GM21737 (cell line): ENCODE data around the gene ZIC5.

Experiments
- ATAC-seq: cut with Tn5 transposase; IDR thresholded peaks from one replicate; pipeline ENCODE4 v1.9.1; 2021; ENCODE audit warnings: mild to moderate bottlenecking, moderate library complexity; ENCODE audit not compliant: unreplicated experiment

The ZIC5 gene

DNA sequence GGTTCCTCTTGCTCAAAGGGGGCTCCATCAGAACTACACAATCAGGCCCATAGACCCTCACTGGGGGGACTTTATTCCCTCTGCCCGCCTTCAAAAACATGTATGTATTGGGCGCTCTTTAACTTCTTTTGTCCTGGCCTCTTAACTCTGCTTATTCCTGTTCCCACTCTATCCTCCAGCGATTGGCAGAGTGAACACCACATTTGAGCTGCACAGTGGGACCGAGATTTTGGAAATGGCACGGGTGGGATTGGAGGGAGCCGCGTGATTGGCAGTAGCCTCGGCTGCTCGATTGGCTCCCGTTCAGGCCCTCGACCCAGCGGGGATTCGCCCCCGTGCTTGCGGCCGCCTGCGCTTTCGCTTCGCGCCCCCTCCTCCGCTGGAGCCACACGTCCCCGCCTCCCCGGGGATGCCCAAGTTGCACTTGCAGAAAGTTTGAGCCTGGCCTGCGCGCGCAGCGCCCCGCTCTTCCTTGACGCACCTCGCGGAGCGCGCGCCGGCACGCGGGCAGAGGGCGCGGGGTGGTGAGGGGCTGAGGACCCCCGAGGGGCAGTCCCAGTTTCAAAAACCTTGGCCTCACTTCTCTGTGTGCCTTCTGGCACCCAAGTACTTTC is at the start of gene ZIC5:
Gene ZIC5, minus strand, starts transcription at position 192 of the 614 bp plus-strand sequence. Its CDS starts 164 bp downstream, at position 28.
- no peak for ATAC-seq

DNA sequence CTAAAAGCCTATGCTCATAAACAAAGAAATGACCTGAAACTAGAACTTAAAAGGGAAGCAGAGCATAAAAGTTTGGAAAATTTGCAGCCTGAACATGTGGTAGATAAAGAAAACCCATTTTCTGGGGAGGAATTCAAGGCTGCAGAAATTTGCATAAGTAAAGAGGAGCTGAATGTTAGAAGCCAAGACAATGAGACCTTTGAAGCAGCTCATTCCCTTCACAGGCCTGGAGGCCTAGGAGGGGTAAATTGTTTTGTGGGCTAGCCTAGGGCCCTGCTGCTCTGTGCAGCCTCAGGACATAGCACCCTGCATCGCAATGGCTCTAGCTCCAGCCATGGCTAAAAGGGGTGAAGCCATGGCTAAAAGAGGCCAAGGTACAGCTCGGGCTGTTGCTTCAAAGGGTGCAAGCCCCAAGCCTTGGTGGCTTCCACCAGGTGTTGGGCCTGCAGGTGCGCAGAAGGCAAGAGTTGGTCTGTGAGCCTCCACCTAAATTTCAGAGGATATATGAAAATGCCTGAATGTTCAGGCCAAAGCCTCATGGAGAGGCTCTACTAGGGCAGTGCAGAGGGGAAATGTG is 48.3 kb upstream of the ZIC5 start:
- ATAC-seq, result no peak

DNA sequence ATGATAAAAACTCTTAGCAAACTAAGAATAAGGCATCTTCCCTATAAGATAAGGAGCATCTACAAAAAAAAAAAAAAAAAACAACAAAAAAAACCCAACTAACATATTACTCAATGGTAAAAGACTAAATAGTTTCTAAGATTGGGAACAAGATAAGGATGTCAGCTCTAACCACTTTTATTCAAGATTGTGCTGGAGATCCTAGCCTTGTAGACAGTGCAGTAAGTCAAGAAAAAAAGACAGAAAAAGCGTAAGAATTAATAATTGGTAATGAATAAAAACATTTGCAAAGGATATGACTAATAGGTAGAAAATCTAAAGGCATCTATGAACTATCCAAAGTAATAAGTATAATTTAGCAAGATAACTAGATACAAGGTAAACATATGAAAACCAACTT is 43.1 kb upstream of the ZIC5 start:
- no peak for ATAC-seq

DNA sequence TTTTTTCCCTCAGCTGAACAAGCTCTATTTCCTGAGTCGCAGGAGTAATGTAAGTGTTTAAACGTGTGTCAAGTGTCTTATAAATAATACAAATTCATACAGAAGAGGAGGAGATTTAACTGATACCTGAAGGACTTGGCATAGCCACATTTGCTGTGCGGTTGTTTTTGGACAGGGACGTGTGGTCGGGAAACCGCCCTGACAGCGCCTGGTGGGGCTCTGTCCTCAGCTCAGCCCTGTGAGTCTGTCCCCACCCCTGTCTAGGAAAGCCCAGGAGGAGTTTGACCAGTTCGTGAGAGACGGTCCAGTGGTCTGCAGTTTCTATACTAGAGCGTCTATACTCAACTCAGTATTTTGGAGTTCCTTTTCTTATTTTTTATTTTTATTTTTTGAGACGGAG is 26.7 kb upstream of the ZIC5 start:
- no peak for ATAC-seq

DNA sequence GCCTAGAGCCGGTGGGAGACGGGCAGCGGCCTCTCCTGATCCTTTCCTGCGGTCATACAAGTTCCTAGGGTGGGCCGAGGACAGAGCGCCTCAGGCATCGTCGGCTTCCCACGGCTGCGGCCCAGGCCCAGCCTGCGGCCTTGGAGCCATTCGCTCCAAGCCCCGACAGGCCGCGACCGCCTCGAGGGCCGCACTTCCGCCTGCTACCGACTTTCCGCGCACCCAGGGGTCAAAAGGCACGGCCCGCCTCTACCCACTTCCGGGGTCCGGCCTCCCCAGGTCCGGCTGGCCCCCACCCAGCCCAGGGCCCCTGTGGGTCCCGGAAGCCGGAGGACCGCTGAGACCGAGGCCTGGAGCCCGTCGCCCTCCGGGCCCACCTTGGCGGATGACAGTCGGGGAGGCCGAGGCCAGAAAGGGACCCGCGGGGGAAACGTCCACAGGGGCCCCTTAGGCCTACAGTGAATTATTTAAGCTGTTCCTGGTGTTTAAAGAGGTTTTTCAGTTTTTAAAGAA is 26.2 kb upstream of the ZIC5 start:
- ATAC-seq, result no peak

DNA sequence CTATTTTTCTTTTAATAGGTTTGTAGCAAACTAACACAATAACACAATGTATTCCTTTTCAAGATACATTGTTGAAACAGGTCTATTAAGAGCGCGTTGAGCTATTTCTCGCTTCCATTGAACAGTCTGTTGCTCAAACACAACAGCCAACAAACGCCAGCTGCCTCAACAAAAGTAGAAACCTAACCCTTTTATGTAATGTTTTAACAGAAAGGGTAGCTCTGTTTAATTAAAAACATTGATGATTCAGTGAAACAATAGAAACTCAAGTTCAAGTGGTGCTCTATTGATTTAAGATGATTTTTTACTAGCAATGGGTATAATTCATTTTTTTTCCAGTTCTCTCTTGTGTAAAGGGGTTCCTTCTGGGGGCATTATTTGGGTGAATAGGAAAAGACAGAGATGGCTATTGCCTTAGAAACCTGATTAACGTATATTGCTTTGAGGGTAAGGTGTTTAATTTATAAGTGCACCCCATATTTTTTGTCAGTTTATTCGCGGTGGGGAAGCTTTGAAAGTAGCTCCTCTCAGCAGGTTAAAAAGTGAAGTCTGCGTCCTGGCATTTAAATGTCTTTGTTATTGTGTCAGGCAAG is 24.9 kb upstream of the ZIC5 start:
- no peak for ATAC-seq

DNA sequence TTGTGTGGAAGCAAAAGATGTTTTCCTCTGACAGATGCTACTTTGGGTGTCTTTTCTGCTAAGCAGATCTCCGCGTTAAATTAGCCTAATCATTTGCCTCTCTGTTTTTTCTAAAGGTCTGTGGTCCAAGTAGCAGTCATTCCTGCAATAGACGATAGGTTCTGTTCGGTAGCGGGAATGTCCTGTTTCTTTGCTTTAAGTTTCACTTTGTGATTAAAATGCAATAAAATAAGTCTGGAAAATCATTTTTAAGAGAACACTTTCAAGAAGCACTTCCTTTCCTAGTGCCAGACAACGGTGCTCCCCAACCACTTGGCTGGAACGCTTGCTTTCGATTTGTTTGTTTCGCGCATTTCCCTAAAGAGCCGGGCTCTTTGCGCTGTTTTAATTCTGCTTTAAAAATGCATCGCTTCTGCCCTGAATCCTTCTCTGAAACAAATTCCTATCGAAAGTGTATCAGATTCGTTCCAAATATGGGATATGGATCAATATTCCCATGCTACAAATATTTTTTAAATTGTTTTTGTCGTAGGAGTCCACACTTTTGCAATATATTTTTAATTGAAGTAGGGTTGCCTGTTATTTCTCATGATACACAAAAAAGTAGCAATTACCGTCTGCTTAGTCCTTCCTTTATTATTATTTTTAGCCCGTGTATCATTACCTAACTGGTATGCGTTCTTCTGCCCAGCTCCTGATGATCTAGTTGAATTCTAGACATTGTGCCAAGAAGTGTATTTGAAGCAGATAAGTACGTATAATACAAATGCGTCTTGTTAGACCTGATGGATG is 24.2 kb upstream of the ZIC5 start:
- ATAC-seq, result no peak

DNA sequence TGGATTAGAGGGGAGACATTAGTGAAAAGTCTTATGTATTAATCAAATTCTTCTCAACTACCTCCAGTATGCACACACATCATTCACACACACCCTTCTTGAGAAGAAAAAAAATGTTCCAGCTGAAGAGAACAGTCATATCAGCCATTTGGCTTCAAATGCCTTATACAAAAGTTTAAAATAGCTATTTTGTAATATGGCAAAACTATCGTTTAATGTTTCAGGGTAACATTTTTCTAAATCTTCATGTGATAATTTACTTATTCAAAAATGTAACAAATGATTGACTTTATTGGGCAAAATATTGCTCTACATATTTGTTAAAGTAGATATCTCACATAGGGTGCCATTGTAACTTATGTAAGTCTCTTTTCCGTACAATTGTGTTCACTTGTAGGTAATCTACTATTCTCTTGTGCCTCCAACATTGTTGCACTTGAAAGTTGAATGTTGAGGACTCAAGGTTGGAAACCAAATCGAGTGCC is 23.6 kb upstream of the ZIC5 start:
- no peak for ATAC-seq

DNA sequence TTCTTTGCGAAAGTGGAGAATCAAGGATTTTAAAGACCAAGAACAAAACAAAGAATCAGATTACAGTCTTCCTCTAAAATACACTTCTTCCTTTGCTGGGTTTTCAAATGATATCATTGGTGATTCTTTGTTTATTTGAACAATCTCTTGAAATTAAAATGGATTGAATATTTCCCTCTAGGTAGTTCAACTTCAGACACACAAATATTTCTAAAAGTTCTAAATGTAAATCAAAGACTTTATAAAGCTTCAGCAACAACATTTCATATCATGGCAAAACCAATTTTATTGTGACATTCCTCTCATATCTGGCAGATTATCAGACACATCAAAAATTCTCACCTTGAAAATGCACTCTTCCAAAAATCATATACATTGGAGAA is 23.1 kb upstream of the ZIC5 start:
- no peak for ATAC-seq

DNA sequence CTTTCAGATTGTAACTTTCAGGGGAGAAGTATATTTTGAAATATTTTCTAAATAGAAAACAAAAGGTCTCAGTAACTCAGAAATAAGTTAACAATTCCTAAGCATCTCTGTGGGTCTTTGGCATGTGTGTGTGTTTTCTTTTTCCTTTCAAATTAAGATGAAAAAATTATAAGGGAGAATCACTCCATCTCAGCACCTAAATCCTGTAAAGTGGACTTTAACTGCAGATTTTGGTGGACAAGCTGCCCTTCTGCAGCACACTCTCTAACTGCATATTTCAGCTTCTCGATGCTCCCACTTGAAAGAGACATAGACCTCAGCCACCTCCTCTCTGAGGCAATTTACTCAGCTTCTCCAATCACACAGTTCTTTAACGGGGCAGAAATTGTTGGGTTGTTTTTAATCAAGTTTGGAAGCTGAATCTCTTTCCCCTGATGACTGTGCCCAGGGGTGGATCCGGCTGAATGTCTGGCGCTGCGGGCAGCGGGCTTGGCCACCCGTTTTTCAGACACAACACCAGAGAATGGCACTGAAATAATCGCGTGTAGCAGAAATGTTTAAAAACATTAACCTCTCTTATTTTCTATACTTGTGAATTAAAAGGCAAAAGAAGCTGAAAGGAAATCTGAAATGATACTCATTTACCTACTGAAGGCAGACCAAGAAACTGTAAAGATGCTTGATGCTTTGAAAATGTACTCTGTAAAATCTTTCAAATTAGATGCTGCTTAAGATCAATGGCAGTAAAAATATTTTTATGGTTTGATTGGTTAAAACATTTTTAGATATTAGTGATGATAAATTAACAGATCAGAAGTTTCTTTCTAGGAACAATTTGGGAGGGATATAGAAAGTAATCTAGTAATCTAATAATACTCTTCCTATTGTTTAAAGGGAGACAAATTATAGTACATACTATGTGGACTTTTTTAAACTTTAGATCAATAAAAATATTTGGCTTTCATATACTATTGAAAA is 22.4 kb upstream of the ZIC5 start:
- no peak for ATAC-seq

DNA sequence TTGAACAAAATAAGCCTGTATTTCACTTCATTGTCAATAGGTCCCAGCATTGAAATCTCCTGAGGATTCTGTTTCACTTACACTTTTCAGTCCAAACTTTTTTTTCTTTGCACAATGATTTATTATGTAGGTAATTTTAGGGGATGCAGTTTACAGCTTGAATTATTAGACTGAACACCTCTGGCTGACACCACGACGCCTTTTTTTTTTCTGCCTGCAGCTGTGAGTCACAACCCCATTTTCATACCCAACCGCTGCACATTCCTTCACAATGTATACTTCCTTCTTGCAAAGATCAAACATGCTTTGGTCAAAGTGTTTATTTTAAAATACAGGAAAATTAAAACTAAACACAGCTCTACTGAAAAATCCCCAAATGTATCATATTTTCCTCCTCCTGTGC is 21.4 kb upstream of the ZIC5 start:
- no peak for ATAC-seq

DNA sequence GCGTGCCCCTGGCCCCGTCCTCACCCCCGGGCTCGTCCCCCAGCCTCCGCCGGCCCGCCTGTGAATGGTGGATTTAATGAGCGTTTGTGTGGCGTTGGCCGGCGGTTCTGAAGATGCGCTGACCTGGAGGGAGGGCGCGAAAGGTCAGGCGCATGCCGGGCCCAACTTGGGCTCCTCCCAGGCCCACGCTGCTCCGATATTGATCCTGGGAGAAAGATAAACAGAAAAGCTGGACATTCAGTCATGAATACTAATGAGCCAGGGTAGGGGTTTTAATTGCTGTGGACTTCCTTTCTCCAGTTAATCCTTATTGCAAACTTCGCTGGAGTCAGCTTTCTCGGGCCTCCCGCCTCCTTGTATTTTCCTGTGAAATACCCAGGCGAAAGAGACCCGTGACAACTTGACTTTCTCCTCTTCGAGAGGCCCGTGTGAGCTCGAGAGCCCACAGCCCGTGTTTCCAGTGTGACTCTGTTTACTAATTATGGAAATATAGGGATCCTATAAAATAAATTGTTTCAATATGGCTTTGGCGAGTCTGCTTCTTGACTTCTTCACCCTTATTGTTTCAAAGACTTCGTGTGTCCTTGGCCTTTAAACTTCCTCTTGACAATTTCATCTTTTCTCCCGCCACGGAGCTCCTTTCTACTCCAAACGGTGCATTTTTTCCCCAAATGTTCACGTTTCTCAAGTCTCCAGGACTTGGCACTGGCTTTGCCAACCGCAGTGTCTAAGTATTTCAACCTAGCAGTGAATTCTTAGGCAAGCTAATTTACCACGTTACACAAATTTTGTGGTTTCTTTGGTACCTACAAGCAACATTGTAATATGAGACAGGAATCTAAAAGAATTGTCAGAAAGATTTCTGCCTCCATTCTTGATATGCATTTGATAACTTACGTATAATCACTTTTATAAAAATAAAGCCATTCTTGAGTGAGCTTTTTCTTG is 20.5 kb upstream of the ZIC5 start:
- ATAC-seq, result no peak

DNA sequence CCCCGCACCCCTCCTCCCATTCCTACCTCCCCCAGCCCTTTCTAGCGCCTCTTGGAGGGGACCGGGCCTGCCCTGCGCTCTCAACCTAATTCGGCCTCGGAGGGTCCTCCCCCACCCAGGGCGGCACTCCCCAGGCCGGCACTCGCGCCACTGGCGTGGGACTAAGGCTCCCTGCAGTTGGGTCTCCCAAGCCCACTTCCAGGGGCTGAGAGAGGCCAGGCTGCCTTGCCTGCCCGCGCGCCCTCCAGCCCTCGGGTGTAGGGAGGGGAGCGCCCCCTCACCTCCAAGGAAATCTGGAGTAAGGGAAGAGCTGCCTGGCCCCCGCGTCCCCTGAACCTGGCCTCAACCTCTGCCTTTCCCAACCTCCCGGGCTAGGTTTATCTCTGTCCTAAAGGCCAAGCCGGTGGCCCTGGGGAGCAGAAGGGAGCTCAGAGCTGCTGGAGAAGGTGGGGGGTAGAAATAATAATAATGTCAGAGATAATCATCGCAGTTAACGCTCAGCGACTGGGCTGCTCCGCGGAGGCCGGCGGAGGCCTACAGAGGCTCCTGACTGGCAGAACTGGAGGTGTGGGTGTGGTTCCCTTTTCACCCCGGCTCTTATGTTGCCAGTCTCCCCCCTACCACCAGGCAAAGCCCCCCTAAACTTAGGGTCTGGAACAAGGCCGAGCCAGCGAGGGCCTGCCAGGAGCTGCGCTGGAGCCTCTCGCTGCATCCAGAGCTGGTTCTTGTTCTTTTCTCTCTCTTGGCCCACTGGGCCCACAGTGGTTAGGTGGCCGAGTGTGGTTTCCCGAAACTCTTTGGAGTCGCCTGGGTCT is 19.7 kb upstream of the ZIC5 start:
- no peak for ATAC-seq

DNA sequence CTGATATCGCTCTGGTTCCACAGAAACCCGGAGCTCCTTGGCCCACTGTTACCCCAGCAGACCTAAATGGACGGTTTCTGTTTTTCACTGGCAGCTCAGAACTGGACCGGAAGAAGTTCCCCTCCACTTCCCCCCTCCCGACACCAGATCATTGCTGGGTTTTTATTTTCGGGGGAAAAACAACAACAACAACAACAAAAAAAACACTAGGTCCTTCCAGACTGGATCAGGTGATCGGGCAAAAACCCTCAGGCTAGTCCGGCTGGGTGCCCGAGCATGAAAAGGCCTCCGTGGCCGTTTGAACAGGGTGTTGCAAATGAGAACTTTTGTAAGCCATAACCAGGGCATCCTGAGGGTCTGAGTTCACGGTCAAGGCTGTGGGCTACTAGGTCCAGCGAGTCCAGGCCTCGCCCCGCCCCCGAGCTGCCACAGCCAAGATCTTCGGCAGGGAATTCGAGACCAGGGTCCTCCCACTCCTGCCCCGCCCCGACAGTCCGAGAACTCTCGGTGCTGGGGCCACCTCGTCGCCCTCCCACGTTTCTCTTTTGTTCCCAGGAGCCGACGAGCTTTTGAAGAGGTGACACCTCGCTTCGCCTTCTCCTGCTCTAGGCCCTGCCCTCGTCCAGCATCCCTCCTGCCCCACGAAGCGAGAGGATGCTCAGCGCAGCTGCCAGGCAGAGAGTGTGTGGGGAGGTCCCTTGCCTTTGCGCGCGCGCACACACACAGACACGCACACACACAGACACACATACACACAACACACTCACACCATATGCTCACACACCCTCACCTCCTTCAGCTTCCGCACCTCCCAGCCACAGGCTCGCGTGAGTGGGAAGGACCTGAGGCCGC is 18.8 kb upstream of the ZIC5 start:
- ATAC-seq, result no peak

DNA sequence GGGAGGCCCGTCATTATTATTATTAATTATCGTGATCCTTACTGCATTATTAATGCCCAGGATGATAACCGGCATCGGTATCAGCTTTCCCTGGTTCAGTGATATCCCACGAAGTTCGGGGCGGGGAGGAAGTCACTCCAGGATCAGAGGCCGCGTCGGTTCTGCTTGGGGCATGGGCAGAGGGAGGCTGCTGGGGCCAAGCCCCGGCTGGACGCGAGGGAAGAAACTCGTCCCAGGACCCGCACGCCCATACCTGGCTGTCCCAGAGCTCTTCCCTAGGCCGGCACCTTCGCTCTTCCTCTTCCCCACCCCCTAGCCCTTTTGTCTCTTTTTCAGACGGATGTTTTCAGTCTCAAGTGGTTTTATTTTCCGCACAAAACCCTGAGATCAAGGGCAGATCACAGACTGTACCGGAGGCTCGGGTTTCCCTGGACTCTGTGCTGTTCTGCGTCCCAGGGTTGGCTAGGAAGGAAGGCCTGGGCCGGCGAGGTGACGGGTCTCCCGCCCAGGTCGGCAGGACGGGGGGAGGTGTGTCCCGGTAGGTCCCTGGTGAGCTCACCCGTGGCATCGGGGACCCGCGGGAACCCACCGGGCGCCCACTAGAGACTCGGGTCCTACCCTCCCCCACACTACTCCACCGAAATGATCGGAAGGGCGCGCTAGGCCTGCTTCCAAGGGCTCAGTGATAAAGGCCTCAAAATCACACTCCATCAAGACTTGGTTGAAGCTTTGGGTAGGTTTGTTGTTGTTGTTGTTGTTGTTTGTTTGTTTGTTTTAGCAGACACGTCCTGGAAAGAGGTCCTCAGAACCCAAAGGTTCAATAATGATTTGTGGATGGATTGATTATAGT is 17.9 kb upstream of the ZIC5 start:
- no peak for ATAC-seq

DNA sequence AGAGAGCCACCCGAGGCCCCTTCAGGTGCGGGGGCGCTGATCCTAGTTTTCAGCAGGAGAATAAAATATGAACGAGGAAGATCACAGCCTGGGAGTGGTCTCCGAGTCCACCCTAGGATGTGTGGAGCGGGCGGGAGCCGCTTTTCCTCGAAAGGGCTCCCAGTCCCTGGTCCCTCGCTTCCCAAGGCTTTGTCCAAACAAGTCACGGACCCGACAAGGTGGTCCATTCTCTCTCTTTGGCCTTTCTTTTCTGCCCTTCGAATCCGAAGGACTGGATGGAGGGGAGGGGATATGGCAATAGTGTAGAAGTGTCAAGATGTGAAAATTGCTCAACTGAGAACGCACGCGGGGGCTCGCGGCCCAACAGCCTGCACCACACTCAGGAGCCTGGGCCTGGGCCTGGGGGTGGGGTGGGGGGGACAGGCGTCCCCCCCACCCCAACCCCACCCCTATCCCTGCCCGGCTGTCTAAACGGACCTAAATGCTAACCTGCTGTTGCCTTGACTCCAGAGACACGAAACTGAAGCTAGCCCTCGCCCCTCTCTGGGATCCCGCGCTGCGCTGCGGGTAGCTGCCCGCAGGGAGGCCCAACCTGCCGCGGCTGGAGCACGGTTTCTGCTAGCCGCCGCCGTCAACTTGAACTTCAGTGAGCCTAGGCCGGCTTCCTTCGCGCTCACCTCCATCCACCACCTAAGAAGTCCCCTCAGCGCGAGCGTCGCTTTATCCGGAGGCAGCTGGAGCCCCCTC is 17.1 kb upstream of the ZIC5 start:
- no peak for ATAC-seq
